ENCODE data around the gene NEU4.

NEU4 gene

GRCh38 chr2:241849616-241850543 is 40.9 kb downstream of the NEU4 start:
- no peak overlapping the region for H3K4me3 ChIP-seq (ENCODE audit: low read length)
- no peak for TF ChIP-seq CTCF (conservative IDR thresholded peaks at IDR 0.05; ENCODE audit: low read depth, low read length)
- DNase-seq (ENCODE audit: low read depth): no peak

GRCh38 chr2:241850544-241851324 is 41.7 kb downstream of the NEU4 start:
- no peak overlapping the region for H3K4me3 ChIP-seq (ENCODE audit: low read length)
- no peak for TF ChIP-seq CTCF (conservative IDR thresholded peaks at IDR 0.05; ENCODE audit: low read depth, low read length)
- no peak for DNase-seq (ENCODE audit: low read depth)

GRCh38 chr2:241851325-241852115 is 42.5 kb downstream of the NEU4 start:
- H3K4me3 ChIP-seq (ENCODE audit: low read length): no peak overlapping the region
- no peak for DNase-seq (ENCODE audit: low read depth)
- no peak for TF ChIP-seq CTCF (conservative IDR thresholded peaks at IDR 0.05; ENCODE audit: low read depth, low read length)

GRCh38 chr2:241852116-241852980 is 43.4 kb downstream of the NEU4 start:
- H3K4me3 ChIP-seq (ENCODE audit: low read length): no peak overlapping the region
- TF ChIP-seq CTCF (conservative IDR thresholded peaks at IDR 0.05; ENCODE audit: low read depth, low read length): no peak
- DNase-seq (ENCODE audit: low read depth): no peak

- TF ChIP-seq CTCF (conservative IDR thresholded peaks at IDR 0.05; ENCODE audit: low read depth, low read length): no peak
- no peak for DNase-seq (ENCODE audit: low read depth)
- no peak overlapping the region for H3K4me3 ChIP-seq (ENCODE audit: low read length)
Measured at GRCh38 chr2:241852981-241853631, 44.1 kb downstream of the NEU4 start.
